Smooth muscle cell of bladder (primary cell): ENCODE measurements around the gene ZBED4. TPM values are rescaled to one million over a fixed set of nuclear protein-coding genes. Genes with fewer than 3 reads are reported as not detected.

ENCODE experiments used
- total RNA-seq: library from RNA; depleted of rRNA; stranded (reverse); fragments of >200 nt; gene quantifications from 2 replicates; pipeline ENCODE4 v1.2.3, GENCODE V29; 2014

ZBED4 gene, protein sequence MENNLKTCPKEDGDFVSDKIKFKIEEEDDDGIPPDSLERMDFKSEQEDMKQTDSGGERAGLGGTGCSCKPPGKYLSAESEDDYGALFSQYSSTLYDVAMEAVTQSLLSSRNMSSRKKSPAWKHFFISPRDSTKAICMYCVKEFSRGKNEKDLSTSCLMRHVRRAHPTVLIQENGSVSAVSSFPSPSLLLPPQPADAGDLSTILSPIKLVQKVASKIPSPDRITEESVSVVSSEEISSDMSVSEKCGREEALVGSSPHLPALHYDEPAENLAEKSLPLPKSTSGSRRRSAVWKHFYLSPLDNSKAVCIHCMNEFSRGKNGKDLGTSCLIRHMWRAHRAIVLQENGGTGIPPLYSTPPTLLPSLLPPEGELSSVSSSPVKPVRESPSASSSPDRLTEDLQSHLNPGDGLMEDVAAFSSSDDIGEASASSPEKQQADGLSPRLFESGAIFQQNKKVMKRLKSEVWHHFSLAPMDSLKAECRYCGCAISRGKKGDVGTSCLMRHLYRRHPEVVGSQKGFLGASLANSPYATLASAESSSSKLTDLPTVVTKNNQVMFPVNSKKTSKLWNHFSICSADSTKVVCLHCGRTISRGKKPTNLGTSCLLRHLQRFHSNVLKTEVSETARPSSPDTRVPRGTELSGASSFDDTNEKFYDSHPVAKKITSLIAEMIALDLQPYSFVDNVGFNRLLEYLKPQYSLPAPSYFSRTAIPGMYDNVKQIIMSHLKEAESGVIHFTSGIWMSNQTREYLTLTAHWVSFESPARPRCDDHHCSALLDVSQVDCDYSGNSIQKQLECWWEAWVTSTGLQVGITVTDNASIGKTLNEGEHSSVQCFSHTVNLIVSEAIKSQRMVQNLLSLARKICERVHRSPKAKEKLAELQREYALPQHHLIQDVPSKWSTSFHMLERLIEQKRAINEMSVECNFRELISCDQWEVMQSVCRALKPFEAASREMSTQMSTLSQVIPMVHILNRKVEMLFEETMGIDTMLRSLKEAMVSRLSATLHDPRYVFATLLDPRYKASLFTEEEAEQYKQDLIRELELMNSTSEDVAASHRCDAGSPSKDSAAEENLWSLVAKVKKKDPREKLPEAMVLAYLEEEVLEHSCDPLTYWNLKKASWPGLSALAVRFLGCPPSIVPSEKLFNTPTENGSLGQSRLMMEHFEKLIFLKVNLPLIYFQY
- total RNA-seq, result 4.3 and 6.4 TPM in 2 replicates

GRCh38 chr22:49852898-49853894 lies at the start of gene ZBED4:
TSS of gene ZBED4 (plus strand) at chr22:49853844. CDS start at chr22:49883663, 29,819 bp downstream.

GRCh38 chr22:49827853-49828598 lies 25.6 kb upstream of the ZBED4 start, which contains the start of gene BRD1:
TSS of gene BRD1 (minus strand) at chr22:49827873. CDS start at chr22:49824317, 3,556 bp downstream.

GRCh38 chr22:49917974-49918910 lies 64.6 kb downstream of the ZBED4 start, which contains the start of the genes ALG12 and CRELD2:
TSS of gene ALG12 (minus strand) at chr22:49918438. CDS start at chr22:49913765, 4,673 bp downstream.
TSS of gene CRELD2 (plus strand) at chr22:49918634. CDS start at chr22:49918770, 136 bp downstream.

Other genes starting within 250 kb of the ZBED4 start
- gene BRD1, start 26.0 kb upstream of the ZBED4 start, total RNA-seq, result 18.3 and 24.0 TPM in 2 replicates
- 16.9 and 18.0 TPM in 2 replicates for gene ALG12, start 64.6 kb downstream of the ZBED4 start, total RNA-seq
- gene CRELD2, start 64.8 kb downstream of the ZBED4 start, total RNA-seq, result 107 and 123 TPM in 2 replicates
- gene PIM3, start 106.9 kb downstream of the ZBED4 start, total RNA-seq, result 16.8 and 25.8 TPM in 2 replicates
- gene IL17REL, start 158.9 kb downstream of the ZBED4 start, total RNA-seq, result under 0.01 TPM in 1 of 2 replicates, not detected in the other
- not detected in 2 replicates for gene TTLL8, start 204.5 kb downstream of the ZBED4 start, total RNA-seq
- 0.65 and 3.1 TPM in 2 replicates for gene MLC1, start 231.6 kb downstream of the ZBED4 start, total RNA-seq
- 8.6 and 14.8 TPM in 2 replicates for gene MOV10L1, start 236.2 kb downstream of the ZBED4 start, total RNA-seq